Activated CD8-positive, alpha-beta memory T cell treated with anti-CD3 and anti-CD28 coated beads, Interleukin-2, amount 50 U/mL, for 1 hour (primary cell): Measurements from ENCODE around the gene MEGF10.
"Not testable (repeated sequence)": the region's sequence is repeated elsewhere in the genome, so short reads cannot be mapped to it uniquely, and the experiment has no call there.

Experiments
- DNase-seq: peaks from one replicate; pipeline ENCODE4 v3.0.0-alpha.2; 2020; ENCODE audit errors: extremely low read depth

The MEGF10 gene

DNA sequence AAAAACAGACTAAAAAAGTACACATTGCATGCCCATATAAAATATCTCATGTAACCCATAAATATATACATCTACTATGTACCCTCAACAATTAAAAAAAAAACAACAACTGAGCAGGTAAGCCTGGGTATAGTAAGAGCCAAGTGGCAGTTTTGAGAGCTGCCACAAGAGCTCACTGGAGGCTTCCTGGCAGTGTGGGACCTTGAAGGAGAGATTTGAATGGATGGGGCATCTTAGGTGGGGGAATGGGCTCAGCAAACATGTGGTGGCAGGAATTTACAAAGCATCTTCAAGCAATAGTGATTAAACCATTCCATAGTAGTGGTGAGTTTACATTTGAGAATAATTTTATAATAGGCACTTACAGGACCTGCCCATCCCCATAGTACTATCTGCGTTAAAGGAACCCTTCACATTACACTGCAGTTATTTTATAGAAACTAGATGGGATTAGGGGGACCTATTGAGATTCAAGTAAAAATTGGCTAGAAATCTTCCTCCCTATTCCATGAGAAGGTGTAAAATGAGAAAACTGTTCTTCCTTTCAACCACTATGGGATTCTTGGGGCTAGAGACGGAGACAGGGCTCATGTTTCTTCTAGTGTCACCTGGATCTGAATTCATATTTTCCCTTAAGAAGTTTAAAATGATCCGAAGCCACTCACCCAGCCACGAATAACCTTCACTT lies 6.9 kb downstream of the MEGF10 start:
- no peak for DNase-seq

DNA sequence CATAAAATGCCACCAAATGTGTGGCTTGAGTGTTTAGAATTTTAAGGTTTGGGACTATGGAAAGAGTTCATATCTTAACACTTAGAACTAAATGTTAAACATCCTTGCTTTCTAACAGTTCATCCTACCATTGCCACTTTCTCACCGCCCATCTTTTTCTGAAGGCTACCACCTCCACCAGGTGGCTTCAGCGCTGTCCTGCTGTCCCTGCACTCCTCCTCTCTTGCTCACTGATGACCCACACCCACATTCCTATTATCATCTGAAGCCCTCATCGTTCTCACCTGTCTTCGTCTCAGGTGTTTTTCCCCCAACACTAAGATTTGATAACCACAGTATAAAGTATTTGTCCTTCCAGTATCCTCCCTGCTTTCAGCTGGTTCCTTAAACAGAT lies 7.4 kb downstream of the MEGF10 start:
- no peak for DNase-seq

GRCh38 chr5:127298656-127299055 lies 8.1 kb downstream of the MEGF10 start:
- no peak for DNase-seq

DNA sequence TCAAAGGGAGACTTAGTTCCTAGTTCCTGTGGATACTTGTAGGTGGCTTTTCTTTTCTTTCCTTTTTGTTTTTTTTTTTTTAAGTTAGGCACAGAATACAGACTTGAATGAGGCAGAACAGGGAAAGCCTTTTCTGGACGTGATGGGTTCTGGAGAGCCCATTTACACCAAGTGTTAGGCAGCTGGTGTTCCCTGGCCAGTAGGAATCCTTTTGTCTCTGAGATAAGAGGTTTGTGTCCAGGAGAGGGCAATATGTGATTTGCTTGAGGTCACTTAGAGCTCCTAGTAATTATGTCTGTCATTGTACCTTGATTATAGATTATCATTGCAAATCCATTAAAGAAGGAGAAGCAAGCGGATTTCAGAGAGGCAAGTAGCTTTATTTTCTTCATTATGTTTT lies 9.1 kb downstream of the MEGF10 start:
- DNase-seq = no peak

DNA sequence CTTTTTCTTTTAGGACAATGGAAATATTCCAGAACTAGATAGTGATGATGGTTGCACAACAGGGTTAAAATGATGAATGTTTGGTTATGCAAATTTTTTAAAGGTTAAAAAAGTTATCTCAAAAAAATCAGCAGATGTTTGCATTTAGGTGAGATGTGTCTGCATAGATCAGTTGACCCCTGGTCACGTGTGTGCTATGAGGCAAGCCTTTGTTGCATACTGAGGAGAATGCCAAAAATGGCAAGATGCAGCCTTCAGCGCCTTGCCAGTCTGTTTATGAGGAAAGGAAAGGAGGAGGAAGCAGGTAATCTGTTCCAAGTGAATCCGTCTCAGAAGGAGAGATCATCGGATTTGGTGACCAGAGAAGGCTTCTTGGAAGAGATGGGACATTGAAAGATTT lies 11.9 kb downstream of the MEGF10 start:
- DNase-seq = no peak

GRCh38 chr5:127303404-127303803 lies 12.8 kb downstream of the MEGF10 start:
- no peak for DNase-seq

DNA sequence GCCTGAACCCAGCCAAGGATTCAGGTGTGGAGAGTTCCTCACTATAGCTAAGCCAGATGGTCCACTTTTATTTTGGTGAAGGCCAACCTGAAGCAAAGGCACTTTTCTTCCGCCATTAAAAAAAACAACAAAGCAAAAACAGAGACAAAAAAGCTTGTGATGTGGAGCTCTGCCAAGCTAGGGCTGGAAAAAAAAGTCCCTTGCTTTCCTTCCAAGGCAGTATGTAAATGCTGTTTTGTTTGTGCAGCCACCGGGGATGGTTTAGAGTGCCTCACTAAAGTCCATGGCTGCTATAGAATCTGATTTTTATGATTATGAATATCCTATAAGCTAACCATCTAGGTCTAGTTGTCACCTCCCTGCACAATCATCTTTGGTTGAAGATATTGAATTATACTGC lies 14.9 kb downstream of the MEGF10 start:
- no peak for DNase-seq

- no peak for DNase-seq
These were observed 15.4 kb downstream of the MEGF10 start for GRCh38 chr5:127306036-127306435.

GRCh38 chr5:127306647-127307046 lies 16.1 kb downstream of the MEGF10 start:
- no peak for DNase-seq

GRCh38 chr5:127307868-127308267 lies 17.3 kb downstream of the MEGF10 start:
- DNase-seq = no peak

DNA sequence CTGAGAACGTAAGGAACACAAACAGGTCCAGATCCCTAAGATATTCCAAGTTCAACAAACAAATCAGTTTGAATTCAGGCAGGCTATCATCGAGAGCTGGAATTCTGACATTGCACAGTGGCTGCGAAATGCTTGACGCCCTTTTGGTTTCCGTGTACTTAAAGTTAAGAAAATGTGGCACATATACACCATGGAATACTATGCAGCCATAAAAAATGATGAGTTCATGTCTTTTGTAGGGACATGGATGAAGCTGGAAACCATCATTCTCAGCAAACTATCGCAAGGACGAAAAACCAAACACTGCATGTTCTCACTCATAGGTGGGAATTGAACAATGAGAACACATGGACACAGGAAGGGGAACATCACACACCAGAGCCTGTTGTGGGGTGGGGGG lies 17.7 kb downstream of the MEGF10 start:
- DNase-seq = not testable (repeated sequence)

DNA sequence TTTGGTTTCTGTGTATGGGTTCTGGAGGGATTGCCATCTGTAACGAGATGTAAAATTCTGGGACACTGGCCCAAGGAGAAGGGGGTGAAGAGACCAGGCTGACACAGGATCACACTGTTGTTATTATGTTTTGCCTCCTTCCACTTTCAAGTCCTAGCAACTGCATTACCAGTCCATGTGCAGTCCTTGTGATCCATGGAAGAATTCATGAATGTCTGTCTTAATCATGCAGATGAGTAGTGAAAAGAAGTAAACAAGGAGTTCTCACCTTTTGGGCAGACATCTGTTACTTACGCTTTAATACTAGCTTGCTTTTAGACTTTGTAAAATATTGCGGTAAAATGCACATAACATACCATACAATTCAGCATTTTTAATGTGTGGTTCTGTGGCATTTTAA lies 18.3 kb downstream of the MEGF10 start:
- no peak for DNase-seq

DNA sequence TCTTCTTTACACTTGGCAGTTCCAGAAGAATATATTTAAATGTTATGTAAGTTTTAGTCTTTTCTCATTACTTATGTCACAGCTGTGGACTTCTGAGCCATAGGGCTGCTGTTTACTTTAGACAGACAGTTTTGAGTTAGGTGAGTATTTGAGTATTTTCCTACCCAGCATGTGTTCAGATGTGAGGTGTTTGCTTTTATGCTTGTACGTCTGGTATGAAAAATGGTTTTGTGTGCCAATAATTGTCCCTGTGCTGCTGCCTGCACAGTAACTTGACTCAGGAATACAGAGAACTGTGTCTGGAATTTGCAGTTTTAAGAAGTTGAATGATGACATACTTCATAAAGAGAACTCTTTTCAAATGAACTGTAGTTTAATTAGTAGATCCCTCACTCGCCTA lies 20.8 kb downstream of the MEGF10 start:
- DNase-seq = no peak

- DNase-seq = no peak
These were observed 21.4 kb downstream of the MEGF10 start for GRCh38 chr5:127311781-127312525.

DNA sequence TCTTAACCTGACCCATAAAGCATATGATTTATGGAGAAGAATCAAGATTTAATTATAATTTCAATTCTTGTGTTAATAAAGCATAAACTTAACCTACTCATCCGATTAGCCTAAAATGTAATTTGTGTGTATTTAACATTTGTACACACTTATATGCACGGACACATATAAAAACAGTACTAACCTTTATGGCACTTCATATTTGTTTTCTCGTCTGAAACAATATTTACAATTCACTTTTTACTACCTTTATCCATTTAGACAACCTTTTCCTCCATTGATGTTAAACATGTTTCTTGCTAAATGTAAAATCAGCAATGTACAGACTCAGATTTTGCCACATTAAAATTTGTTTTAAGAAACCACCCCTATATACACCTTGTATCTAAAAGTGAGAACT lies 22.8 kb downstream of the MEGF10 start:
- no peak for DNase-seq

GRCh38 chr5:127313847-127314473 lies 23.4 kb downstream of the MEGF10 start:
- peak; percentile 9 for DNase-seq

GRCh38 chr5:127316011-127316410 lies 25.4 kb downstream of the MEGF10 start:
- no peak for DNase-seq

DNA sequence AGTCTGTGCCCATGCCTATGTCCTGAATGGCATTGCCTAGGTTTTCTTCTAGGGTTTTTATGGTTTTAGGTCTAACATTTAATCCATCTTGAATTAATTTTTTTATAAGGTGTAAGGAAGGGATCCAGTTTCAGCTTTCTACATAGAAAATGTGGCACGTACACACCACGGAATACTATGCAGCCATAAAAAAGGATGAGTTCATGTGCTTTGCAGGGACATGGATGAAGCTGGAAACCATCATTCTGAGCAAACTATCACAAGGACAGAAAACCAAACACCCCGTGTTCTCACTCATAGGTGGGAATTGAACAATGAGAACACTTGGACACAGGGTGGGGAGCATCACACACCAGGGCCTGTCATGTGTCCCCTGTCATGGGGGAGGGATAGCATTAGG lies 26.8 kb downstream of the MEGF10 start:
- not testable (repeated sequence) for DNase-seq

- no peak for DNase-seq
These were observed 29.7 kb downstream of the MEGF10 start for GRCh38 chr5:127320032-127320965.

- no peak for DNase-seq
These were observed 30.9 kb downstream of the MEGF10 start for GRCh38 chr5:127321465-127321864.

DNA sequence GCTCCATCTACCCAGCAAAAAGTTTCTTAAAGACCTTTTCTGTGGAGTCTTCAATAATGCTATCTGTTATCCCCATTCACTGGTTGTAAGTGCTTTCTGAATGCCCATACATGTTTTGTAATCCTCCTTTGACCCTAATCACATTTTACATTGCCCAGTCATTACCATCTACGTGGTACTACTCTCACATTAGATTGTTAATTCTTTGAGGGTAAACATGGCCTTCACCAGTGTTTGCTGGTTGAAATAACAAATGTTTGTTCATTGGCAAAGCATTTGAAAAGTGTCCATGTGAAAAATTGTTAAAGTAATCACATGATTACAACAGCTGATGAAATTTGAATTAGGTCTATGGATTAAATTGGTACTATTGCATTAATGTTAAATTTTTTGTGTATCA lies 31.8 kb downstream of the MEGF10 start:
- DNase-seq = no peak

DNA sequence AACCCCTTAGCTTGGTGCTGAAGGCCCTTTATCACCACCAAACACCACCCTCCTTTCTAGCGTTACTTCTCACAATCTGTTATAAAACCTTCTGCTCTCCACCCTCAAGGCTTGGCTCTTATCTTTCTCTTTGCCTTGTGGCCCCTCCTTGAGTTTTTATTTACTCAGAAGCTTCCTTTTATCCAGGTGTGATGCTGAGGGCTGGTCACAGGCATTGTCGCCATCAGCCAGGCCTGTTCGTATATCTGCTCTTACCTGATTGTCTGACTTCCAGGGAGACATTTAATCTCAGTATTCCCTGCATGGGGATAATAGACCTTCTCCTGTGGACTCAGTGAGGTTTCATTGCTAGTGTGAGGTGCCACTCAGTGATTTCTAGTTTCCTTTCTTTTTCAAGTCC lies 34.2 kb downstream of the MEGF10 start:
- no peak for DNase-seq
